ENCODE results near the gene C16orf87.

GRCh38 chr16:46858151-46858550 lies 27.2 kb upstream of the C16orf87 start:
- no peak for TF ChIP-seq CTCF (IDR thresholded peaks at IDR 0.05)
- no peak for TF ChIP-seq RELA (CRISPR knock-in tag; IDR thresholded peaks at IDR 0.05; ENCODE audit: borderline replicate concordance)
- no peak for TF ChIP-seq TEAD4 (CRISPR knock-in tag; IDR thresholded peaks at IDR 0.05)
